Glutamatergic neuron (in vitro differentiated cells): ENCODE measurements around the gene VSIG10L2. TPM values are rescaled to one million over a fixed set of nuclear protein-coding genes. Genes with fewer than 3 reads are reported as not detected.

ENCODE experiments used
- DNase-seq: peaks from one replicate; pipeline ENCODE4 v3.0.0; 2022
- H3K27ac Mint-ChIP-seq: one replicate; pipeline ENCODE4 v1.8.0; 2020; ENCODE audit warnings: mild to moderate bottlenecking, mixed read lengths, inconsistent platforms; ENCODE audit not compliant: unreplicated experiment
- H3K27me3 Mint-ChIP-seq: one replicate; pipeline ENCODE4 v1.8.0; 2020; ENCODE audit warnings: mild to moderate bottlenecking, moderate library complexity, mixed read lengths, inconsistent platforms; ENCODE audit not compliant: unreplicated experiment
- H3K36me3 Mint-ChIP-seq: one replicate; pipeline ENCODE4 v1.8.0; 2020; ENCODE audit warnings: mild to moderate bottlenecking, mixed read lengths, inconsistent platforms; ENCODE audit not compliant: unreplicated experiment
- H3K4me1 Mint-ChIP-seq: one replicate; pipeline ENCODE4 v1.8.0; 2020; ENCODE audit warnings: mild to moderate bottlenecking, low read depth, mixed read lengths, inconsistent platforms; ENCODE audit not compliant: unreplicated experiment
- H3K4me3 Mint-ChIP-seq: one replicate; pipeline ENCODE4 v1.8.0; 2020; ENCODE audit warnings: mild to moderate bottlenecking, mixed read lengths, inconsistent platforms; ENCODE audit not compliant: unreplicated experiment
- H3K9me3 Mint-ChIP-seq: one replicate; pipeline ENCODE4 v1.8.0; 2020; ENCODE audit warnings: mild to moderate bottlenecking, moderate library complexity, mixed read lengths, inconsistent platforms; ENCODE audit not compliant: unreplicated experiment
- total RNA-seq: library from RNA; stranded (reverse); fragmentation: NEBNext Ultra II Directional; extraction: Animal tissue kit (Norgen Biotek cat#: 25700); gene quantifications from one replicate; pipeline ENCODE4 v1.2.1, GENCODE V29; 2021; ENCODE audit not compliant: unreplicated experiment
- TF ChIP-seq, protein P1 (sequence below): fragments of 200-600 bp; sonication (generic); IDR thresholded peaks from one replicate; pipeline ENCODE4 v1.5.0; 2021; ENCODE audit not compliant: partially characterized antibody, unreplicated experiment

The VSIG10L2 gene
- total RNA-seq, 1 donor from 2014 or later: not detected

GRCh38 chr11:125940145-125940544 lies 5.7 kb upstream of the VSIG10L2 start:
- Mint-ChIP-seq H3K4me3 (no peak overlapping the region), H3K36me3 (no peaks in the 10 kb centered on the region), H3K27me3 (peaks cover 12% of the 10 kb centered on the region), H3K27ac (peak overlapping the region; percentile 24), H3K9me3 (peaks cover 13% of the 10 kb centered on the region), H3K4me1 (peaks cover 24% of the 10 kb centered on the region)
- DNase-seq: no peak
- TF ChIP-seq, protein P1, sequence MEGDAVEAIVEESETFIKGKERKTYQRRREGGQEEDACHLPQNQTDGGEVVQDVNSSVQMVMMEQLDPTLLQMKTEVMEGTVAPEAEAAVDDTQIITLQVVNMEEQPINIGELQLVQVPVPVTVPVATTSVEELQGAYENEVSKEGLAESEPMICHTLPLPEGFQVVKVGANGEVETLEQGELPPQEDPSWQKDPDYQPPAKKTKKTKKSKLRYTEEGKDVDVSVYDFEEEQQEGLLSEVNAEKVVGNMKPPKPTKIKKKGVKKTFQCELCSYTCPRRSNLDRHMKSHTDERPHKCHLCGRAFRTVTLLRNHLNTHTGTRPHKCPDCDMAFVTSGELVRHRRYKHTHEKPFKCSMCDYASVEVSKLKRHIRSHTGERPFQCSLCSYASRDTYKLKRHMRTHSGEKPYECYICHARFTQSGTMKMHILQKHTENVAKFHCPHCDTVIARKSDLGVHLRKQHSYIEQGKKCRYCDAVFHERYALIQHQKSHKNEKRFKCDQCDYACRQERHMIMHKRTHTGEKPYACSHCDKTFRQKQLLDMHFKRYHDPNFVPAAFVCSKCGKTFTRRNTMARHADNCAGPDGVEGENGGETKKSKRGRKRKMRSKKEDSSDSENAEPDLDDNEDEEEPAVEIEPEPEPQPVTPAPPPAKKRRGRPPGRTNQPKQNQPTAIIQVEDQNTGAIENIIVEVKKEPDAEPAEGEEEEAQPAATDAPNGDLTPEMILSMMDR: no peak

- Mint-ChIP-seq H3K27ac (peak overlapping the region; percentile 94), H3K36me3 (no peaks in the 10 kb centered on the region), H3K4me3 (peak overlapping the region; percentile 72), H3K4me1 (peaks cover 24% of the 10 kb centered on the region), H3K27me3 (peaks cover 13% of the 10 kb centered on the region), H3K9me3 (peaks cover 11% of the 10 kb centered on the region)
- no peak for DNase-seq
- TF ChIP-seq, protein P1: no peak
Observed at GRCh38 chr11:125941267-125941618, 4.6 kb upstream of the VSIG10L2 start.

DNA sequence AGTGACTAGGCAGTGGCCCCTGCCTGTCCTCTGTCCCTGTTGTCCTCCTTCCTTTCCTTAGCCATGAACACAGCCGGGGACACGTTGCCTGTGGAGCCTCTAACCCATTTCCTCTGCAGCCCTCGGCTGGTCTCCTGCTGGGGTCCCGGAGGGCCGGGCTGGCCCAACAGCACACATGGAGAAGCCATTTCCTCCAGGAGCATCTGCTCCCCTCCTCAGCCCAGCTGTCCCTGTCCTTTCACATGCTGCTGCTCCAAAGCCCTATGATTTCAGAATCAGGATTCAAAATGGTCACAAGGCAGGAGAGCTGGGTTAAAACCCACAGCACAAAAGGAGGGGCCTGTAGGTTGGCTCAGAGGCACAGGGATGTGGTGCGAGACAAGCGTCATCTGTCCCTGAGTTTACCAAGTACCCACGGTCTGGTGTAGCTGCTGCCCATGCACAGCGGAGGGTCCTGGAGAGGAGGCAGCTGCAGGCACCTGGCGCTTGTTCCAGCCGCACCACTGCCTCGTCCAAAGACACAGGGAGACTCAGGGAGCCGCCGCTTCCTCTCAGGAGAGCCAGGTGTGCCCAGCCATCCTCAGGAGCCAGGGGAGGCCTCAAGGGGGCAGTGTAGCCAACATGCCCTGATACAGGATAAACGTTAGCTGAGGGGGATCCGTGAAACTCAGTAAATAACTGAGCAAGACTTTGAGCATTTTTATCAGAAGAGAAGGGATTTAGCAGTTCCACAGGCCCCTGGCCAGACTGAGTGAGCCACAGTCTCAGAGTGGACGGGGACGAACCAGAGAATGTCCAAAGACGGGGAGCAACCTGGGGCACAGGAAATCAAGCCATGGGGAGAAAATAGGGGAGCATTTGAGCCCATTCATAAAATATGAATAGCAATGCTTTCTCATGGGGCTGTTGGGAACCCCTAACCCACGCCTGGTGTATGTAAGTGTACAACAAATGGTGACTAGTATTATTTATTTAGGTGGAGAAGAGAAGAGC lies 3.9 kb upstream of the VSIG10L2 start:
- TF ChIP-seq, protein P1: peak; percentile 64
- Mint-ChIP-seq H3K4me3 (peak overlapping the region; percentile 72), H3K9me3 (peaks cover 11% of the 10 kb centered on the region), H3K36me3 (no peaks in the 10 kb centered on the region), H3K27ac (peak overlapping the region; percentile 94), H3K4me1 (peaks cover 24% of the 10 kb centered on the region), H3K27me3 (peaks cover 13% of the 10 kb centered on the region)
- peak; percentile 88 for DNase-seq

- peaks cover 11% of the 10 kb centered on the region for H3K9me3 Mint-ChIP-seq
- TF ChIP-seq, protein P1: no peak
- peaks cover 13% of the 10 kb centered on the region for H3K27me3 Mint-ChIP-seq
- H3K36me3 Mint-ChIP-seq: no peaks in the 10 kb centered on the region
- peaks cover 24% of the 10 kb centered on the region for H3K4me1 Mint-ChIP-seq
- DNase-seq: no peak
- peak overlapping the region; percentile 72 for H3K4me3 Mint-ChIP-seq
- H3K27ac Mint-ChIP-seq: peak overlapping the region; percentile 94
Observed at GRCh38 chr11:125942771-125943428, 2.9 kb upstream of the VSIG10L2 start.
